ENCODE data around the gene NIPAL3.
"Not testable (repeated sequence)": the region's sequence is repeated elsewhere in the genome, so short reads cannot be mapped to it uniquely, and the experiment has no call there.

Gene NIPAL3

DNA sequence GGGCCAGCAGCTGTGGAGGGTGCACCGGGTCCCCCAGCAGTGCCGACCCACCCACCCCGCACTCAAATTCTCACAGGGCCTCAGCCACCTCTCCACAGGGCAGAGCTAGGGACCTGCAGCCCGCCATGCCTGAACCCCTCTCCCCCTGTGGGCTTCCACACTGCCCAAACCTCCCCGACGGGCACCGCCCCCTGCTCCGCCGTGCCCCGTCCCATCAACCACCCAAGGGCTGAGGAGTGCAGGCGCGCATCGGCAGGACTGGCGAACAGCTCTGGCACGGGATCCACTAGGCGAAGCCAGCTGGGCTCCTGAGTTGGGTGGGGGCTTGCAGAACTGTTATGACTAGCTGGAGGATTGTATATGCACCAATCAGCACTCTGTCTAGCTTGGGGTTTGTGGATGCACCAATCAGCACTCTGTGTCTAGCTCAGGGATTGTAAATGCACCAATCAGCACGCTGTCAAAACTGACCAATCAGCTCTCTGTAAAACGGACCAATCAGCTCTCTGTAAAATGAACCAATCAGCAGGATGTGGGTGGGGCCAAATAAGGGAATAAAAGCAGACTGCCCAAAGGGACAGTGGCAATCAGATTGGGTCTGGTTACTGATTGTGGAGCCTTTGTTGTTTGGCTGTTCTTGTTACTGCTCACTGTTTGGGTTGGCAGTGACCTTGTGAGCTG lies 74.6 kb downstream of the NIPAL3 start:
- DNase-seq, result no peak
- TF ChIP-seq GATA1 (IDR thresholded peaks at IDR 0.05; ENCODE audit: low read depth, low read length) (no peak), POLR2A (IDR thresholded peaks at IDR 0.05; ENCODE audit: low read length) (no peak)

GRCh38 chr1:24491577-24492360 lies 76.2 kb downstream of the NIPAL3 start:
- no peak for DNase-seq
- TF ChIP-seq GATA1 (IDR thresholded peaks at IDR 0.05; ENCODE audit: low read depth, low read length) (no peak), POLR2A (IDR thresholded peaks at IDR 0.05; ENCODE audit: low read length) (no peak)

- not testable (repeated sequence) for DNase-seq
Observed at GRCh38 chr1:24492935-24493334, 77.3 kb downstream of the NIPAL3 start.

DNA sequence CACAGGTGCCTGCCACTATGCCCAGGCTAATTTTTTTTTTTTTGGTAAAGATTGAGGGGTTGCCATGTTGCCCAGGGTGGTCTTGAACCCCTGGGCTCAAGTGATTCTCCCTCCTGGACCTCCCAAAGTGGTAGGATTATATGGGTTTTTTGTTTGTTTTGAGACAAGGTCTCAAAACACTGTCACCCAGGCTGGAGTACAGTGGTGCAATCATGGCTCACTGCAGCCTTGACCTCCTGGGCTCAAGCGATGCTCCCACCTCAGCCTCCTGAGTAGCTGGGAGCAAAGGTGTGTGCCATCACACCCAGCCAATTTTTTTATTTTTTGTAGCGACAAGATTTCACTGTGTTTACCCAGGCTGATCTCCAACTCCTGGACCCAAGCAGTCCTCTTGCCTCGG lies 78.2 kb downstream of the NIPAL3 start:
- TF ChIP-seq GATA1 (IDR thresholded peaks at IDR 0.05; ENCODE audit: low read depth, low read length) (no peak), POLR2A (IDR thresholded peaks at IDR 0.05; ENCODE audit: low read length) (no peak)
- DNase-seq, result no peak

- TF ChIP-seq GATA1 (IDR thresholded peaks at IDR 0.05; ENCODE audit: low read depth, low read length) (no peak), POLR2A (IDR thresholded peaks at IDR 0.05; ENCODE audit: low read length) (no peak)
- DNase-seq, result no peak
Observed at GRCh38 chr1:24498589-24498988, 83.0 kb downstream of the NIPAL3 start.

GRCh38 chr1:24500448-24501048 lies 84.9 kb downstream of the NIPAL3 start:
- no peak for DNase-seq
- TF ChIP-seq POLR2A (IDR thresholded peaks at IDR 0.05; ENCODE audit: low read length), result no peak
- no peak for TF ChIP-seq GATA1 (IDR thresholded peaks at IDR 0.05; ENCODE audit: low read depth, low read length)

- peak in 1 of 2 experiments; percentile 8 for DNase-seq
- no peak for TF ChIP-seq POLR2A (IDR thresholded peaks at IDR 0.05; ENCODE audit: low read length)
- TF ChIP-seq GATA1 (IDR thresholded peaks at IDR 0.05; ENCODE audit: low read depth, low read length), result no peak
Observed at GRCh38 chr1:24501371-24502064, 85.9 kb downstream of the NIPAL3 start.

- TF ChIP-seq POLR2A (IDR thresholded peaks at IDR 0.05; ENCODE audit: low read length) (peak; percentile 31), GATA1 (IDR thresholded peaks at IDR 0.05; ENCODE audit: low read depth, low read length) (no peak)
- peak in 1 of 2 experiments; percentile 62 for DNase-seq
Observed at GRCh38 chr1:24502065-24502708, 86.6 kb downstream of the NIPAL3 start.

- DNase-seq, result peak in 1 of 2 experiments; percentile 88
- TF ChIP-seq GATA1 (IDR thresholded peaks at IDR 0.05; ENCODE audit: low read depth, low read length), result no peak
- TF ChIP-seq POLR2A (IDR thresholded peaks at IDR 0.05; ENCODE audit: low read length), result no peak
Observed at GRCh38 chr1:24502709-24503058, 87.1 kb downstream of the NIPAL3 start, which contains the start of gene RCAN3. TSS of gene RCAN3 (plus strand) at chr1:24502836. CDS start at chr1:24514373, 11,537 bp downstream.

GRCh38 chr1:24503059-24503751 lies 87.6 kb downstream of the NIPAL3 start:
- no peak for DNase-seq

GRCh38 chr1:24503870-24504523 lies 88.4 kb downstream of the NIPAL3 start:
- no peak for DNase-seq
- TF ChIP-seq POLR2A (IDR thresholded peaks at IDR 0.05; ENCODE audit: low read length) (no peak), GATA1 (IDR thresholded peaks at IDR 0.05; ENCODE audit: low read depth, low read length) (no peak)

More at GRCh38 chr1:24503059-24503751, 87.6 kb downstream of the NIPAL3 start:
- no peak for TF ChIP-seq POLR2A (IDR thresholded peaks at IDR 0.05; ENCODE audit: low read length)
- no peak for TF ChIP-seq GATA1 (IDR thresholded peaks at IDR 0.05; ENCODE audit: low read depth, low read length)

GRCh38 chr1:24504560-24504959 lies 89.0 kb downstream of the NIPAL3 start:
- no peak for TF ChIP-seq GATA1 (IDR thresholded peaks at IDR 0.05; ENCODE audit: low read depth, low read length)
- TF ChIP-seq POLR2A (IDR thresholded peaks at IDR 0.05; ENCODE audit: low read length), result no peak
- DNase-seq, result no peak
